GM12878 (cell line): Measurements from ENCODE around the gene TSEN54. TPM values are rescaled to one million over a fixed set of nuclear protein-coding genes. Genes with fewer than 3 reads are reported as not detected.

Experiments used
- ATAC-seq: fragments of 200-7000 bp; cut with Tn5 transposase; 3 replicates; pipeline ENCODE4 v1.9.1; 2020; ENCODE audit warnings: mild to moderate bottlenecking, moderate library complexity
- BruUV-seq: library from RNA; stranded (reverse); fragments of 400-500 nt; replicated peaks from 2 replicates; lab custom pipeline; 2021; lab: Mats Ljungman, UMichigan
- CTCF ChIA-PET: fragments of 300-600 bp; sonication (Branson Sonifier 250); formaldehyde crosslinking; extraction: SDS; loops from one replicate; lab custom pipeline; 2021; ENCODE audit warnings: inconsistent platforms; lab: Yijun Ruan, JAX
- POLR2A ChIA-PET: fragments of 350-600 bp; formaldehyde crosslinking; extraction: SDS; loops from one replicate; lab custom pipeline; 2021; ENCODE audit warnings: inconsistent platforms; lab: Charles Lee
- RAD21 ChIA-PET: fragments of 300-600 bp; sonication (Branson Sonifier 250); formaldehyde crosslinking; loops from one replicate; lab custom pipeline; 2023; ENCODE audit warnings: antibody characterized with exemption; ENCODE audit not compliant: unreplicated experiment; lab: Charles Lee
- SMC1A ChIA-PET: fragments of 300-600 bp; sonication (Branson Sonifier 250); formaldehyde crosslinking; loops from one replicate; lab custom pipeline; 2023; ENCODE audit not compliant: unreplicated experiment, uncharacterized antibody; lab: Charles Lee
- DNase-seq: peaks from one replicate; pipeline ENCODE4 v3.0.0-alpha.2; 2011; ENCODE audit warnings: low read depth, low spot score
- FAIRE-seq: peaks from 3 replicates; lab custom pipeline; 2011; peaks lifted over from hg19 to GRCh38; lab: Jason Lieb, UNC
- H2AFZ ChIP-seq: 2 replicates; pipeline ENCODE4 v1.6.0; 2011; ENCODE audit warnings: low read depth, low read length, control low read depth; ENCODE audit not compliant: control insufficient read depth
- H3K27ac ChIP-seq: 2 replicates; pipeline ENCODE4 v1.5.1; 2011; ENCODE audit warnings: control low read depth; ENCODE audit not compliant: control insufficient read depth, insufficient read depth
- H3K27me3 ChIP-seq, 2 experiments: replicated peaks in 1 of 2; 2 replicates each; pipeline versions ENCODE4 v1.6.0 to v1.6.1; 2011; ENCODE audit warnings: low read length in 1 of 2; ENCODE audit not compliant: control insufficient read depth in 2 of 2, insufficient read depth in 2 of 2
- H3K36me3 ChIP-seq, 2 experiments: 2 replicates each; pipeline ENCODE4 v1.5.1; 2011; ENCODE audit warnings: low read length in 1 of 2; ENCODE audit not compliant: control insufficient read depth in 2 of 2, insufficient read depth in 2 of 2
- H3K4me1 ChIP-seq: 2 replicates; pipeline ENCODE4 v1.6.1; 2011; ENCODE audit warnings: mild to moderate bottlenecking, low read length, moderate library complexity, mixed read lengths; ENCODE audit not compliant: control insufficient read depth, insufficient read depth
- H3K4me2 ChIP-seq: 2 replicates; pipeline ENCODE4 v1.6.0; 2011; ENCODE audit warnings: control low read depth; ENCODE audit not compliant: control insufficient read depth, insufficient read depth
- H3K4me3 ChIP-seq: fragments of 200-600 bp; sonication (generic); 2 replicates; pipeline ENCODE4 v1.5.1; 2016
- H3K79me2 ChIP-seq: 2 replicates; pipeline ENCODE4 v1.6.0; 2011; ENCODE audit warnings: low read length; ENCODE audit not compliant: control insufficient read depth, insufficient read depth
- H3K9ac ChIP-seq: 2 replicates; pipeline ENCODE4 v1.8.0; 2011; ENCODE audit warnings: low read length, control low read depth, mixed read lengths; ENCODE audit not compliant: control insufficient read depth, insufficient read depth
- H3K9me3 ChIP-seq: replicated peaks from 3 replicates; pipeline ENCODE4 v1.5.1; 2011; ENCODE audit warnings: mild to moderate bottlenecking, low read length; ENCODE audit not compliant: control insufficient read depth, insufficient read depth
- H4K20me1 ChIP-seq: 2 replicates; pipeline ENCODE4 v1.6.0; 2011; ENCODE audit not compliant: control insufficient read depth, insufficient read depth
- BACH1 ChIP-seq: fragments of 450-650 bp; IDR thresholded peaks from 2 replicates; pipeline ENCODE4 v1.6.1; 2017; ENCODE audit warnings: mild to moderate bottlenecking, borderline replicate concordance
- RCOR1 ChIP-seq: conservative IDR thresholded peaks from 2 replicates; pipeline ENCODE4 v1.6.1; 2012; ENCODE audit warnings: low read depth, low read length, improper control_type of control experiment
- RFX5 ChIP-seq: IDR thresholded peaks from 2 replicates; pipeline ENCODE4 v1.6.1; 2011; ENCODE audit warnings: low read depth, low read length, improper control_type of control experiment
- TARDBP ChIP-seq: IDR thresholded peaks from 2 replicates; pipeline ENCODE4 v1.6.1; 2016; ENCODE audit warnings: borderline replicate concordance
- WGBS: methylation state at CpG from one replicate; pipeline ENCODE4 v1.1.6; 2016; ENCODE audit warnings: low lambda C conversion rate; ENCODE audit not compliant: insufficient replicate concordance, insufficient coverage; ENCODE audit errors: missing lambda C conversion rate; 5-methylcytosine and 5-hydroxymethylcytosine counted together
- in situ Hi-C: fragments of 300-500 bp; cut with MboI; formaldehyde crosslinking; loops from 9 replicates; pipeline ENCODE4 v1.14.3; 2018; ENCODE audit warnings: mixed read lengths
- intact Hi-C: fragments of 100-400 bp; cut with micrococcal nuclease; formaldehyde crosslinking; loops from one replicate; pipeline ENCODE4 v1.14.2; 2022; ENCODE audit not compliant: unreplicated experiment
- polyA plus RNA-seq, 11 experiments: library from polyadenylated mRNA; depleted of rRNA in 4 of 11; unstranded in 6 of 11; stranded (reverse) in 5 of 11; fragments of >200 nt; fragmentation: Nextera tagmentation in 4 of 11; fragmentation: Illumina TruSeq in 1 of 11; extraction: Ambion mirVana in 4 of 11; extraction: Trizol in 1 of 11; gene quantifications; 1 replicate in 1 of 11; 2 replicates in 10 of 11; pipeline versions ENCODE4 v1.2.1 to v1.2.3, GENCODE V29; 2011 to 2016; ENCODE audit warnings: inconsistent platforms in 2 of 11, missing spikeins in 2 of 11, low read depth in 1 of 11
- total RNA-seq, 4 experiments: library from RNA; depleted of rRNA in 3 of 4; stranded (reverse); fragments of >200 nt in 3 of 4; fragmentation: Illumina TruSeq in 1 of 4; extraction: Trizol in 1 of 4; gene quantifications; 2 replicates each; pipeline versions ENCODE4 v1.2.1 to v1.2.3, GENCODE V29; 2013 to 2021
- TF ChIP-seq, protein P1 (sequence below), 3 experiments: IDR thresholded peaks in 2 of 3; conservative IDR thresholded peaks in 1 of 3; 2 replicates each; pipeline ENCODE4 v1.5.1; 2011; ENCODE audit warnings: low read depth in 3 of 3, low read length in 3 of 3, mild to moderate bottlenecking in 3 of 3, control low read depth in 2 of 3, moderate library complexity in 2 of 3, inconsistent platforms in 1 of 3, mixed read lengths in 1 of 3; ENCODE audit not compliant: control insufficient read depth in 2 of 3, insufficient read depth in 1 of 3; ENCODE audit errors: extremely low read depth in 1 of 3

TSEN54 gene
- total and polyA plus RNA-seq, 10 of the 15 experiments (the other 5 are each of a cell fraction or from before 2014, with no cell fraction given): 7.1 to 48.0 (median 41.1) TPM

DNA sequence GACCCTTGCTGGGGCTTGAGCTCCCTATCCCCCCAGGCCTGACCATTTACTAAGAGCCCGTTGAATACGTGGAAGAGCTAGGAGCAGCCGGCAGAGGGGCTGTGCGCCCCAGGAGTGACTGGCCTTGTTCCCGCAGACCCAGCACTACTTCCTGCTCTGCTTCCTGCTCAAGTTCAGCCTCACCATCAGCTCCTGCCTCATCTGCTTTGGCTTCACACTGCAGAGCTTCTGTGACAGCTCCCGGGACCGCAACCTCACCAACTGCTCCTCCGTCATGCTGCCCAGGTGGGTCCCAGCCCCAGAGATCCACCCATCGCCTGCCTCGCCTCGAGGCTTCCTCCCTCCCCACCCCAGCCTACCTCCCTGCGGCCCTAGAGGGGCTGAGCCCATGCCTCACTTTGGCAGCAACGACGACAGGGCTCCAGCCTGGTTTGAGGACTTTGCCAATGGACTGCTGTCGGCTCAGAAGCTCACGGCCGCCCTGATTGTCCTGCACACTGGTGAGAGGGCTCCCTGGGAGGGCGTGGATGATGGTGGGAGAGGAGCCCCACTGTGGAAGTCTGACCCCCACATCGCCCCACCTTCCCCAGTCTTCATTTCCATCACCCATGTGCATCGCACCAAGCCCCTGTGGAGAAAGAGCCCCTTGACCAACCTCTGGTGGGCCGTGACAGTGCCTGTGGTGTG, 18.1 kb upstream of the TSEN54 start (continued):
- TF ChIP-seq BACH1 (no peak), RFX5 (no peak), RCOR1 (no peak)

DNA sequence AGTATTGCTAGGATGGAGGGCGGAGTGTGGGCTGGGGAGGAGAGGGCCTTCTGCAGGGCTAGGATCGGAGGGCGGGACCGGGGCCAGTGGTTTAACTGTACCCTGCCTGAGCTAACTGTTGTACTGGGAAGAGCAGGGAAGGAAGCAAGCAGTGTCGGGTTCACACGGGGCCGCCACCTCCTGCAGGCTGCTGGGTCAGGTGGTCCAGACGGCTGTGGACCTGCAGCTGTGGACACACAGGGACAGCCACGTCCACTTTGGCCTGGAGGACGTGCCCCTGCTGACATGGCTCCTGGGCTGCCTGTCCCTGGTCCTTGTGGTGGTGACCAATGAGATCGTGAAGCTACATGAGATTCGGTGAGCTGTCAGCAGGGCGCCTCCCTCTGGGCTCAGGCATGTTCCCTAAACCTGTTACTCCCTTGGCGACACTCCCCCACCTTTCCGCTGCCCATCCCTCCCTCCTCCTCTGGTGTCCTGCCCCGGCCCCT, 17.6 kb upstream of the TSEN54 start:
- ATAC-seq: no peak
- no peaks in the 10 kb centered on the region for H3K27me3 ChIP-seq
- intact Hi-C loops: no loop called here

More for the DNA sequence above, 17.6 kb upstream of the TSEN54 start:
- CTCF ChIA-PET: interaction anchor here (1.4 kb wide), 1 partner anchor 10 kb away, joined by 4 read pairs; no protein-coding TSS in a partner anchor
- no peaks in the 10 kb centered on the region for H3K4me1 ChIP-seq
- 66% methylated on average over 16 of the region's 16 CpGs for WGBS
- no peak overlapping the region for H3K4me2 ChIP-seq
- H3K27ac ChIP-seq: no peak overlapping the region
- POLR2A ChIA-PET: interaction anchor here (0.5 to 1.2 kb wide), 2 partner anchors 43 to 282 kb away, joined by 3 read pairs; partner anchors contain the start of gene TMEM94
- H3K9ac ChIP-seq: no peak overlapping the region
- no peak overlapping the region for H3K4me3 ChIP-seq
- peaks cover 7 to 11% of the 10 kb centered on the region in 2 experiments; a peak in 3 of 4 replicates for H3K36me3 ChIP-seq
- SMC1A ChIA-PET: no interaction called here
- in situ Hi-C loops: no loop called here
- no peaks in the 10 kb centered on the region for H4K20me1 ChIP-seq
- RAD21 ChIA-PET: no interaction called here
- H3K79me2 ChIP-seq: no peaks in the 10 kb centered on the region
- no peaks in the 10 kb centered on the region for H3K9me3 ChIP-seq
- DNase-seq (no peak), FAIRE-seq (no peak)
- BruUV-seq: TSS peak; percentile 62
- no peak for TF ChIP-seq TARDBP
- TF ChIP-seq, protein P1, sequence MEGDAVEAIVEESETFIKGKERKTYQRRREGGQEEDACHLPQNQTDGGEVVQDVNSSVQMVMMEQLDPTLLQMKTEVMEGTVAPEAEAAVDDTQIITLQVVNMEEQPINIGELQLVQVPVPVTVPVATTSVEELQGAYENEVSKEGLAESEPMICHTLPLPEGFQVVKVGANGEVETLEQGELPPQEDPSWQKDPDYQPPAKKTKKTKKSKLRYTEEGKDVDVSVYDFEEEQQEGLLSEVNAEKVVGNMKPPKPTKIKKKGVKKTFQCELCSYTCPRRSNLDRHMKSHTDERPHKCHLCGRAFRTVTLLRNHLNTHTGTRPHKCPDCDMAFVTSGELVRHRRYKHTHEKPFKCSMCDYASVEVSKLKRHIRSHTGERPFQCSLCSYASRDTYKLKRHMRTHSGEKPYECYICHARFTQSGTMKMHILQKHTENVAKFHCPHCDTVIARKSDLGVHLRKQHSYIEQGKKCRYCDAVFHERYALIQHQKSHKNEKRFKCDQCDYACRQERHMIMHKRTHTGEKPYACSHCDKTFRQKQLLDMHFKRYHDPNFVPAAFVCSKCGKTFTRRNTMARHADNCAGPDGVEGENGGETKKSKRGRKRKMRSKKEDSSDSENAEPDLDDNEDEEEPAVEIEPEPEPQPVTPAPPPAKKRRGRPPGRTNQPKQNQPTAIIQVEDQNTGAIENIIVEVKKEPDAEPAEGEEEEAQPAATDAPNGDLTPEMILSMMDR (IDR thresholded peaks at IDR 0.05 in 2 of 3, conservative IDR thresholded peaks at IDR 0.05 in 1 of 3; ENCODE audit: control insufficient read depth in 2 of 3, extremely low read depth in 1 of 3, insufficient read depth in 1 of 3, low read depth in 3 of 3, low read length in 3 of 3): 0 out of 6 replicates have a peak, but pooled peaks of 1 of the 3 experiments have one; percentile 3
- TF ChIP-seq, all 136 proteins: peak for 1
- no peak overlapping the region for H2AFZ ChIP-seq
